Stimulated activated CD4-positive, alpha-beta T cell treated with anti-CD3 and anti-CD28 coated beads, Interleukin-4, amount 100 ng/mL, for 48 hours (primary cell): ENCODE measurements around the gene PRKAR1B.
"Not testable (repeated sequence)": the region's sequence is repeated elsewhere in the genome, so short reads cannot be mapped to it uniquely, and the experiment has no call there.

Experiments used
- DNase-seq, 2 donors: peaks; one replicate each; pipeline ENCODE4 v3.0.0-alpha.2; 2020; ENCODE audit warnings: low read depth in 2 of 2

PRKAR1B gene

DNA sequence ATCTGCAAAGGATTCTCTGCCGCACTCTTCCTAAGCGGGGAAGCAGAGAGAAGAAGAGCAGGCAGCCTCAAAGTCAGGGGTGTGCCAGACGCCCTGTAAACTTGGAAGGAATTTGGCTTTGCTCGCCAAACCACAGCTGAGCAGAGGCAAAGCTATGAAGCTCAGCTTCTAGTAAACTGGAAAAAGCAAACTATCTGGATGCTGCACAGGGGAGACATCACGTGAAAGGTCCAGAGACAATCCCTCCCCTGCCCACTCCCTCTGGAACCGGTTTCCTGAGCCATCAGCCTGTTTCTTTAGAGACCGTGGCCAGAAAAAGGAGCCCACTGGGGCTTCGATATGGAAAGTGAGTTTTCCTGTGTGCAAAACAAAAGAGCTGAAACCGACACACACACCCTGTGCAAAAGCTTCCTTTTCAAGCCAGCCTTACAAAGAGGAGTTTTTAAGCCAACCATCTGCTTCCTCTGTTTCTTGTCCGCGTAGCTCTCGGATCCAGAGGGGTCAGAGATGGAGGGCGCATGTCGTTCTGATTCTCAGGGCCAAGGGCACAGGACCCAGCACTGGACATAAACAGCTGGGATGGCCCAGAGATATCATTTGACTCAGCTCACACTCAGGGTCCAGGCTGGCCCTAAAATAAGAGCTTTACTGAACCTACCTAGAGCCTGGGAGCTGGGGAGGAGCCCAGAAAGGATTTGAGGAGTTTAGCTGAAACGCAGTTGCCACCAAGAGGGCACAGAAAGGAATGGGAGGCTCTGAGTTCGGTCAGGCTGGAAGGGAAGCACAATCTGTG, 58.7 kb downstream of the PRKAR1B start:
- DNase-seq: no peak

GRCh38 chr7:666454-667292, 60.4 kb downstream of the PRKAR1B start:
- DNase-seq: no peak

GRCh38 chr7:665736-666453, 61.2 kb downstream of the PRKAR1B start:
- no peak for DNase-seq

- no peak for DNase-seq
Measured at GRCh38 chr7:664997-665735, 61.9 kb downstream of the PRKAR1B start.

- DNase-seq: no peak
Measured at GRCh38 chr7:664402-664775, 62.7 kb downstream of the PRKAR1B start.

DNA sequence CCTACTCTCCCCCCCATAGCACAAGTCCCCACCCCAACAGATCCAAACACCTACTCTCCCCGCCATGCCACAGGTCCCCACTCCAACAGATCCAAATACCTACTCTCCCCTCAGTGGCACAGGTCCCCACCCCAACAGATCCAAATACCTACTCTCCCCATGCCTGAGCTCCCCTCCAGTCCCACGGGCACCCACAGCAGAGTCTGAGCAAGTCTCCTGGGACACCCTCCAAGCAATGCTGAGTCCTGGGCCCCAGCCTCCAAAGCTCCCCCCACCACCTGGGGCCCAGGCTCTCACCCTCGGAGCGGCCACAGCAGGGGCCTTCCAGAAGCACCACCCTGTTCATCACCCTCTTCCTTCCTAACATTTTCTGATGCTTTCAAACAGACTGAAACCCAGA, 64.5 kb downstream of the PRKAR1B start:
- DNase-seq: no peak

- no peak for DNase-seq
Measured at GRCh38 chr7:659996-660395, 67.1 kb downstream of the PRKAR1B start.

DNA sequence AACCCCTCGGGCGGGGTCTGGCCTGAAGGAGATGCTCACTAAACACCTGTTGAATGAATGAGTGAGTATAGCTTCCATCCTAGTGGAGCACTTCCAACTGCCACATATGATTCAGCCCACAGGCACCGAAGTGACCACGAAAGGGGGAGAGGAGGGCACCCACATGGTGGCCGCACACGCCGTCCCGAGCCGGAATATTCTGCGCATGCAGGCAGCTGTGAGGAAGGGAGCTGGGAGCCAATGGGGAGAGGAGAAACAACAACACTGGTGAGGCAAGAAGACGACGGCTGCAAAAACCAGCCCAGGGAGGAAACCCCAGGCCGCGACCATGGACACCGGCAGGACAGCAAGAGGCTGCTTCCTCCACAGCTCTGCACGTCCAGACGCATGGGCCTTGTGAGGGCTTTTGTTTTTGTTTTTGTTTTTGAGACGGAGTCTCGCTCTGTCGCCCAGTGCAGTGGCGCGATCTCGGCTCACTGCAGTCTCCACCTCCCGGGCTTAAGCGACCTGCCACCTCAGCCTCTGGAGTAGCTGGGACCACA, 67.7 kb downstream of the PRKAR1B start:
- no peak for DNase-seq

GRCh38 chr7:657565-658119, 69.4 kb downstream of the PRKAR1B start:
- DNase-seq: no peak

GRCh38 chr7:657010-657409, 70.1 kb downstream of the PRKAR1B start:
- not testable (repeated sequence) for DNase-seq

DNA sequence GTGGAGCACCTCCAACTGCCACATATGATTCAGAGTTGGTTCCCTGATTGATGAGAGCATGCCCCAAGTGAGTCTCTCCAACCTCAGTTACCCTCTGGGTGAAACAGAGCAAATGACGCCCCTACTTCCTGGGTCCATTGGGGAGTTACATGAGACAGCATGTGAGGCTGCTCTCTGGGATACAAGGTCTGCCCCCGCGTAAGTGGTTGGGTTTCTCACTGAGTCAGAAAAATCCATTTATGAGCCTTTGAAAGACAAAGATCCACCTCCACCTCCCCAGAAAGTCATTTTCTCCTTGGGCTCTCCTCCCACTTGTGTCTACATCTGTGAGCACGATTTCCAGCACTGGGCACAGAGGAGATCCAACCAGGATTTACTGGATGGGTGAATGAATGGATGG, 71.3 kb downstream of the PRKAR1B start:
- DNase-seq: no peak

GRCh38 chr7:653829-654764, 73.0 kb downstream of the PRKAR1B start:
- DNase-seq: no peak

- no peak for DNase-seq
Measured at GRCh38 chr7:652881-653280, 74.2 kb downstream of the PRKAR1B start.

DNA sequence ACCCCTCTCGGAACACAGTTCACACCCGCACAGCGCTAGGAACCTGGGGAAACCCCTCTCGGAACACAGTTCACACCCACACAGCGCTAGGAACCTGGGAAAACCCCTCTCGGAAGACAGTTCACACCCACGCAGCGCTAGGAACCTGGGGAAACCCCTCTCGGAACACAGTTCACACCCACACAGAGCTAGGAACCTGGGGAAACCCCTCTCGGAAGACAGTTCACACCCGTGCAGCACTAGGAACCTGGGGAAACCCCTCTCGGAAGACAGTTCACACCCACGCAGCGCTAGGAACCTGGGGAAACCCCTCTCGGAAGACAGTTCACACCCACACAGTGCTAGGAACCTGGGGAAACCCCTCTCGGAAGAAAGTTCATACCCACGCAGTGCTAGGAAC, 74.9 kb downstream of the PRKAR1B start:
- DNase-seq: not testable (repeated sequence)

- no peak for DNase-seq
Measured at GRCh38 chr7:651032-651728, 75.9 kb downstream of the PRKAR1B start.

DNA sequence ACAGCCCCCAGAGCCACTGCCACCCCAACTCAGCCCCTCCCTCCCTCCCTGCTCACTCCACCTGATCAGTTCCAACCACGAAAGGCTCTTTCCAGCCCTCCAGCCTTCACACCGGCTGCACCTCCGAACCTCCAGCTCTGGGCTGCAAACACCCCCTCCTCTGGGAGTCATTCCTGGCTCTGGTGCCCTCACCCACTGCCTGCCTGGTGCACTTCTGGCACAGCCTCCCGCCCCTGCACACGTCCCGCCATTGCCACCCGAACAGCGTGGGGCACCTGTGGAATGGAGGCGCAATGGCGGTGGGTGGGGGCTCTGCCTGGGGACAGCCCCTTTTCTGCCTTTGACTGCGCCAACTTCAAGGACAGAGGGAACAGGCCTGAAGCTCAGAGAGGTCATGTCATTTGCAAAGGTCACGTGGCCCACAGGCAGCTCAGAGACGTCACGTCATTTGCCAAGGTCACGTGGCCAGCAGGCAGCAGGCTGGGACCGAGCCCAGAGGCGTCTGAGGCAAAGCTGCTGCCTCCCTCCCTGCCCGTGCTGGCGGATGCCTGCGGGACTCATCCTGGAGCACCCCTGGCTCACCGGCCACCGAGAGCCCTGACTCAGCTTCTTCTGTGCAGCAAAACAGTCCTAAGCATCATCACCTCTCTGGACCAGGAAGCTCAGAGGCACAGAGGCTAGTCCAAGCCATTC, 76.6 kb downstream of the PRKAR1B start:
- DNase-seq: no peak

GRCh38 chr7:646951-647350, 80.1 kb downstream of the PRKAR1B start:
- no peak for DNase-seq

GRCh38 chr7:646487-646886, 80.6 kb downstream of the PRKAR1B start:
- no peak for DNase-seq

- DNase-seq: no peak
Measured at GRCh38 chr7:645606-646005, 81.5 kb downstream of the PRKAR1B start.
